ENCODE measurements around the gene VPS37C.

The VPS37C gene

DNA sequence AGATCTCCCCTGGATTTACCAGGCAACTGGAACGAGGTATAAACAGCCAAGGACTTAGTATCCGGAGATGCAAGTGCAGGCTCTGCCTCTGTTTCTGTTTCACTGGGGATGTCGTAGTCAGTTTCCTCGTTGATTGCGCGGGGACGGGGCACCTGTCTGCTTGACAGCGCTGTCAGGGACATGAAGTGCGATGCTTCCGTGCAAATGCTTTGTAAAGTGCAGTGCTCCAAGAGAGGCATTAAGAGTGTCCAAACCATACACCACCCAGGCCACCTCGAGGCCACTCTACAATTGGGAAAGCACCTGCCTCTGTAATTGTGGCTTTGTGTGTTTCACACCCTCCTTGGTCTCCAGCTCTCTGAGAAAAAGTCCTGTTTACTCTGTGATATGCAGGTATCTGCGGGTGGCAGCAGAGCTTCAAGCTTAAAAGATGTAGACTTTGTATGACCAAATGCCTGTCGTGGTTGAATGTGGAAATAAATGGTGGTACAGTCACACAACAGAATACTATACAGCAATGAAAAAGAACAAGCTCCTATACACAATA lies 77.6 kb downstream of the VPS37C start:
- TF ChIP-seq, protein P1, sequence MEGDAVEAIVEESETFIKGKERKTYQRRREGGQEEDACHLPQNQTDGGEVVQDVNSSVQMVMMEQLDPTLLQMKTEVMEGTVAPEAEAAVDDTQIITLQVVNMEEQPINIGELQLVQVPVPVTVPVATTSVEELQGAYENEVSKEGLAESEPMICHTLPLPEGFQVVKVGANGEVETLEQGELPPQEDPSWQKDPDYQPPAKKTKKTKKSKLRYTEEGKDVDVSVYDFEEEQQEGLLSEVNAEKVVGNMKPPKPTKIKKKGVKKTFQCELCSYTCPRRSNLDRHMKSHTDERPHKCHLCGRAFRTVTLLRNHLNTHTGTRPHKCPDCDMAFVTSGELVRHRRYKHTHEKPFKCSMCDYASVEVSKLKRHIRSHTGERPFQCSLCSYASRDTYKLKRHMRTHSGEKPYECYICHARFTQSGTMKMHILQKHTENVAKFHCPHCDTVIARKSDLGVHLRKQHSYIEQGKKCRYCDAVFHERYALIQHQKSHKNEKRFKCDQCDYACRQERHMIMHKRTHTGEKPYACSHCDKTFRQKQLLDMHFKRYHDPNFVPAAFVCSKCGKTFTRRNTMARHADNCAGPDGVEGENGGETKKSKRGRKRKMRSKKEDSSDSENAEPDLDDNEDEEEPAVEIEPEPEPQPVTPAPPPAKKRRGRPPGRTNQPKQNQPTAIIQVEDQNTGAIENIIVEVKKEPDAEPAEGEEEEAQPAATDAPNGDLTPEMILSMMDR (IDR thresholded peaks at IDR 0.05; ENCODE audit: low read depth, low read length), result no peak
- H3K4me3 ChIP-seq (ENCODE audit: low read depth, low read length), result no peak overlapping the region
- in situ Hi-C loops (cut with HindIII; ENCODE audit: low sequenced_read_pairs), result no loop called here
- DNase-seq (ENCODE audit: low read depth, low spot score), result no peak

DNA sequence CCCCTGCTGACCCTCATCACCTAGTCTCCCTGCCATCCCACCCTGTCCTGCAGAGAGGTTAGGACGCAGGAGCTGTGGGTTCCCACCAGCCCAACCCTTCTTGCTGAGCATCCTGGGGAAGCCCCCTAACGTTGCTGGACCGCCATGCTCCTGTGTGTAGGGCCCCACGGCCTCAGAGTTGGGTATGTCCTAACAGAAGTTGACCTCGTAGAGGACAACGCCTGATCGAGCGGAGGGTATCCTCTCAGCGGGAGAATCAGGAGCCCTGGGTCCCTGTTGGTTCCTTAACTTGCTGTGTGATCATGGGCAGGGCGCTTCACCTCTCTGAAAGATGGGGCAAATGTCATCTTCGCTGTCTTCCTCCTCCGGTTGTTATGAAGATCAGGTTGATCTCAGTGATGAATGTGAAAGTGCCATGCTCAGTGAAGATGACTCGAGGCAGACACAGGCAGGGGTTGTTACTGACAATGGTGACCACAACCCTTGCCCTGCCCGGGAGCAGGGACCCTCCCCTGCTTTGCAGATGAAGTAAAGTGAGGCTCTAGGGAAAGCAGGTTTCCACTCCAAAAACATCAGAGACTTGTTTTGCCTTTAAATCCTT lies 78.2 kb downstream of the VPS37C start:
- no peak for DNase-seq (ENCODE audit: low read depth, low spot score)
- TF ChIP-seq, protein P1 (IDR thresholded peaks at IDR 0.05; ENCODE audit: low read depth, low read length), result no peak
- in situ Hi-C loops (cut with HindIII; ENCODE audit: low sequenced_read_pairs), result no loop called here
- no peak overlapping the region for H3K4me3 ChIP-seq (ENCODE audit: low read depth, low read length)

DNA sequence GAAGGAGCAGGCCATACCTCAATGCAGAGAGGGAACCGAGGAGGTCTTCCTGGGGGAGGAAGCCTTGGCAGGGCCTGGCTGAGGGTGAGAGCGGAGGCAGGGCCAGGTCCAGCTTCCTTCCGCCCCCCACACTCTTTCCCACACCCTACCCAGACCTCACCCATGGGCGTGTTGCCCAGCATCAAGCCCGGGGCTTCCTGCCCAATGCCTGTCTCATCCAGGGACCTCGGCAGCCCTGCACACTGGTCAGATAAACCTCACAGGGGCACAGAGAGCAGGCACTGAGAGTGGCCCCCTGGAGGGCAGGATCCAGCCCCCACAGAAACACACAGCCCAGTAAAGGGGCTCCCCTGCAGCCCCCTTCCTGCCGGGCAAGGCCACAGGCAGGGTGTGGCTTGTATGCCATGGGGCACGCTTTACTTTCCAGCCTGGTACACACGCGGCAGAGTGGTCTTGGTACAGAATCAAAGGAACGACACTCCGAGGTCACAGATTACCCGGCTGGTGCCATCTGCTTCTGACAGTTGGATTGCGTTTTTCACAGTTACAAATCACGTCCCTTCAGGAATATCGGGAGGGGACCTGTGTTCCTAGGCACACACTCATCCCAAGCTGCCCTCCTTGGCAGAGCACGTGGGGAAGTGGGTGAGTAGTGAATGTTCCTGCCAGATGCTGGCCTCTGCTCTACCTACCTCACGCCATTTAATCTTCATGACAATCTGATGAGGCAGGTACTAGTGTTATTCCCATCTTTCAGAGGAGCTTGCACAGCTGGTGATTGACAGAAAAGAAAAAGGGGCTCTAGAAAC lies 79.0 kb downstream of the VPS37C start:
- no peak overlapping the region for H3K4me3 ChIP-seq (ENCODE audit: low read depth, low read length)

DNA sequence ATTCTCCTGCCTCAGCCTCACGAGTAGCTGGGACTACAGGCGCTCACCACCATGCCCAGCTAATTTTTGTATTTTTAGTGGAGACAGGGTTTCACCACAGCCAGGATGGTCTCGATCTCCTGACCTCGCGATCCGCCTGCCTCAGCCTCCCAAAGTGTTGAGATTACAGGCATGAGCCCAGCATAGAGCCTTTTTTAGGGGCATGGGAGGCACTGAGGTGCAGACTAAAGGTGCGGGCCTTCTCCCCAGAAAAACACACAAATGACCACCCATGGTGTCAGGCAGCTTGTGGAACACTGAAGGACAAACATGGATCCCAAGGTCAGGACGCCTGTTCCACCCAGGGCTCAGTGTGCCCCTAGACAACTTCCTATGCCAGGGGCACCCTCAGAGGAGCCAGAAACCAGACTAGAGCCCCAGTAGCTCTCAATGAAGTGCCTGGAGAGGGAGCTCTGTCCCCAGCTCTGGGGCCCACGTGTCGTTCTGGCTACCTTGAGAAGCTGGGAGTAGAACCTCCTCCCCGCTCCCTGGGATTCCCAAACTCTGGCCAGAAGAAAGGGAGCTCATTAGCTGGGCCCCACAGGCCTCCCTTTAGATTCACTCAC lies 80.1 kb downstream of the VPS37C start:
- no peak for DNase-seq (ENCODE audit: low read depth, low spot score)
- TF ChIP-seq, protein P1 (IDR thresholded peaks at IDR 0.05; ENCODE audit: low read depth, low read length), result no peak
- H3K4me3 ChIP-seq (ENCODE audit: low read depth, low read length), result no peak overlapping the region
- in situ Hi-C loops (cut with HindIII; ENCODE audit: low sequenced_read_pairs), result no loop called here

More for the DNA sequence above, 79.0 kb downstream of the VPS37C start:
- in situ Hi-C loops (cut with HindIII; ENCODE audit: low sequenced_read_pairs), result no loop called here
- TF ChIP-seq, protein P1 (IDR thresholded peaks at IDR 0.05; ENCODE audit: low read depth, low read length), result no peak
- DNase-seq (ENCODE audit: low read depth, low spot score), result no peak

DNA sequence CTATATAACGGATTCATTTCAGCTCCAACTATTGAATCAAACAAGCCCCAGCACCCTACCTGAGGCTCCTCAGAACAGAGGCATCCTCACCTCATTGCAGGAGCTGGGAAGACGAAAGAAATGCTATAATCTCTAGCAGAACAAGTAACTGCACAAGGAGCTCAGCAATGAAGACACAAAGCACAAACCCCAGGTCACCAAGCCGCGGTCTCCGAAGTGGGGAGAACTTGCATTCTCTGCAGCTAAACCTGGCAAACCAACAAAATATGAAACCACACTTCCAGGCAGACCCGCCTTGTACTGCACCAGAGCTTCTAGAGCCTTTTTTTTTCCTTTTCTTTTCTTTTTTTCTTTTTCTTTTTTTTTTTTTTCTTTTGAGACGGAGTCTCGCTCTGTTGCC lies 80.7 kb downstream of the VPS37C start:
- DNase-seq (ENCODE audit: low read depth, low spot score), result no peak
- in situ Hi-C loops (cut with HindIII; ENCODE audit: low sequenced_read_pairs), result no loop called here
- TF ChIP-seq, protein P1 (IDR thresholded peaks at IDR 0.05; ENCODE audit: low read depth, low read length), result no peak
- no peak overlapping the region for H3K4me3 ChIP-seq (ENCODE audit: low read depth, low read length)
